ENCODE measurements around the gene CHST5. TPM values are rescaled to one million over a fixed set of nuclear protein-coding genes. Genes with fewer than 3 reads are reported as not detected.

CHST5 gene
- total and polyA plus RNA-seq, 2 of the 8 experiments (the other 6 are each of a cell fraction or from before 2014, with no cell fraction given): 0.13 to 0.23 TPM

DNA sequence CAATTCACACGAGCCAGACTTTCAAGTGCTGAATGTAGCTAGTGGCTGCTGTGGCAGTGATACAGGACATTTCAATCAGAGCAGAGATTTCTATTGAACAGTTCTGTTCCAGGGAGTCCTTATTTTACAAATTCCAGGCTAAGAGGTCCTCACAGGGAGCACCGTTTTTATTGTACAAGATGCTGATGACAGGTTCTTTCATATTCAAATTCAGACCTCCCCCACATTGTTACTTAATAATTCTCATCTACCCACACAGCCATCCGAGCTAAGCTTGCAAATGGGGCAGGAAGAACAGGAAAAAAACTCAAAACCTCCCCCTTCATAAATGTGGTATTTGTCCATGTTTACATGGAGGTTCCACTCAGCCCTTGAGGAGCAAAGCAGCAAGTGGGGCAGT, 40.0 kb upstream of the CHST5 start:
- Histone ChIP-seq H3K23ac (ENCODE audit: insufficient read length) (no peak overlapping the region), H3K9ac (replicated peaks in 1 of 4; ENCODE audit: extremely low read depth in 1 of 4, low read depth in 3 of 4, low read length in 3 of 4) (no peak overlapping the region; a peak in 1 of 7 replicates), H2BK120ac (replicated peaks; ENCODE audit: low read depth, low read length) (no peak overlapping the region), H3K27me3 (replicated peaks in 1 of 4; ENCODE audit: control insufficient read depth in 3 of 4, extremely low read depth in 1 of 4, insufficient read depth in 3 of 4, low read length in 3 of 4) (no peaks in the 10 kb centered on the region), H3K4ac (replicated peaks; ENCODE audit: insufficient read length, low read depth, low read length) (no peak overlapping the region), H2BK20ac (ENCODE audit: low read length) (no peak overlapping the region), H4K8ac (ENCODE audit: extremely low read depth, insufficient read depth, low read length) (no peak overlapping the region), H3K79me1 (ENCODE audit: low read depth, low read length) (peaks cover 4% of the 10 kb centered on the region; the same call in 1 of the 2 replicates), H2AK5ac (ENCODE audit: low read depth, low read length) (no peak overlapping the region), H4K5ac (ENCODE audit: insufficient read length, low read depth, low read length) (no peak overlapping the region), H3K14ac (ENCODE audit: insufficient read length) (no peak overlapping the region), H3K27ac (ENCODE audit: low read depth, low read length) (no peak overlapping the region), H2BK15ac (ENCODE audit: low read length) (no peak overlapping the region), H3K18ac (ENCODE audit: extremely low read depth, low read length) (no peak overlapping the region; the same call in 1 of the 2 replicates), H3K23me2 (ENCODE audit: low read depth, low read length) (no peaks in the 10 kb centered on the region), H3K36me3 (ENCODE audit: control insufficient read depth in 2 of 4, insufficient read depth in 4 of 4, low read length in 3 of 4) (peaks cover 9 to 44% (median 37%) of the 10 kb centered on the region in 4 experiments; a peak in 7 of 8 replicates), H3K9me3 (ENCODE audit: insufficient read depth in 2 of 2, low read depth in 1 of 2, low read length in 1 of 2) (no peaks in the 10 kb centered on the region), H3K56ac (replicated peaks; ENCODE audit: insufficient read length, low read depth, low read length) (no peak overlapping the region), H2BK5ac (ENCODE audit: low read depth, low read length) (0 out of 2 replicates have a peak overlapping the region, but pooled peaks have one; percentile 0), H3K4me2 (ENCODE audit: insufficient read depth in 1 of 2, low read depth in 2 of 2, low read length in 2 of 2) (0 out of 4 replicates have a peak overlapping the region, but pooled peaks of 1 of the 2 experiments have one; percentile 12), H3K4me3 (ENCODE audit: extremely low read depth in 1 of 4, insufficient read depth in 2 of 4, low read depth in 3 of 4, low read length in 4 of 4) (no peak overlapping the region), H4K20me1 (replicated peaks in 1 of 2; ENCODE audit: control insufficient read depth in 1 of 2, insufficient read depth in 2 of 2, low read length in 2 of 2) (peaks cover 0 to 7% of the 10 kb centered on the region in 2 experiments), H3K4me1 (replicated peaks in 1 of 4; ENCODE audit: control insufficient read depth in 3 of 4, insufficient read depth in 4 of 4, low read length in 3 of 4) (peaks cover 0 to 12% (median 2%) of the 10 kb centered on the region in 4 experiments; a peak in 3 of 7 replicates), H4K91ac (replicated peaks; ENCODE audit: insufficient read length, low read length) (no peak overlapping the region), H2BK12ac (ENCODE audit: low read depth, low read length) (no peak overlapping the region), H2AFZ (ENCODE audit: low read length) (no peak overlapping the region), H3K79me2 (ENCODE audit: control insufficient read depth in 1 of 2, insufficient read depth in 2 of 2, low read length in 2 of 2) (no peaks in the 10 kb centered on the region; a peak in 1 of 4 replicates)
- 81% methylated on average over 3 of the region's 3 CpGs; no CpG with 5 or more reads in 1 of the 2 experiments for WGBS, 2 experiments (ENCODE audit: extremely low coverage in 1 of 2, insufficient coverage in 1 of 2, insufficient read length in 1 of 2, insufficient replicate concordance in 2 of 2, low coverage in 1 of 2, low lambda C conversion rate in 2 of 2, missing lambda C conversion rate in 1 of 2)
- FAIRE-seq (no peak), DNase-seq (ENCODE audit: low read depth in 1 of 2, low spot score in 2 of 2) (no peak)
- CTCF ChIA-PET (ENCODE audit: partially characterized antibody): interaction anchor here (0.7 to 1.9 kb wide), 5 partner anchors 9 to 119 kb away, joined by 3 to 6 read pairs (median 3); no protein-coding TSS in a partner anchor
- POLR2A ChIA-PET (ENCODE audit: partially characterized antibody): interaction anchor here (0.9 to 1.6 kb wide), 4 partner anchors 10 to 30 kb away, joined by 3 to 13 read pairs (median 3); partner anchors contain the start of gene GABARAPL2
- TF ChIP-seq, protein P1, sequence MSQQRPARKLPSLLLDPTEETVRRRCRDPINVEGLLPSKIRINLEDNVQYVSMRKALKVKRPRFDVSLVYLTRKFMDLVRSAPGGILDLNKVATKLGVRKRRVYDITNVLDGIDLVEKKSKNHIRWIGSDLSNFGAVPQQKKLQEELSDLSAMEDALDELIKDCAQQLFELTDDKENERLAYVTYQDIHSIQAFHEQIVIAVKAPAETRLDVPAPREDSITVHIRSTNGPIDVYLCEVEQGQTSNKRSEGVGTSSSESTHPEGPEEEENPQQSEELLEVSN (IDR thresholded peaks at IDR 0.05): no peak
- TF ChIP-seq SP1 (IDR thresholded peaks at IDR 0.05; ENCODE audit: low read depth, low read length): no peak
- no peak for TF ChIP-seq FOSL1 (IDR thresholded peaks at IDR 0.05; ENCODE audit: insufficient read depth, low read depth, low read length)
- no peak for TF ChIP-seq NANOG (IDR thresholded peaks at IDR 0.05; ENCODE audit: insufficient read depth, low read depth, low read length, poor library complexity, severe bottlenecking)
- no peak for TF ChIP-seq EZH2 (IDR thresholded peaks at IDR 0.05; ENCODE audit: low read depth, low read length, severe bottlenecking)
- TF ChIP-seq CHD1 (IDR thresholded peaks at IDR 0.05; ENCODE audit: low read depth, low read length): no peak
- no peak for TF ChIP-seq RAD21 (IDR thresholded peaks at IDR 0.05 in 1 of 2, conservative IDR thresholded peaks at IDR 0.05 in 1 of 2; ENCODE audit: low read depth in 2 of 2, low read length in 2 of 2)
- no peak for TF ChIP-seq MAFK (IDR thresholded peaks at IDR 0.05; ENCODE audit: low read depth, low read length)
- TF ChIP-seq TAF1 (IDR thresholded peaks at IDR 0.05; ENCODE audit: low read depth, low read length): no peak
- no peak for TF ChIP-seq GTF2F1 (IDR thresholded peaks at IDR 0.05; ENCODE audit: borderline replicate concordance, low read depth, low read length)
- TF ChIP-seq CREB1 (IDR thresholded peaks at IDR 0.05): no peak
- no peak for TF ChIP-seq EP300 (IDR thresholded peaks at IDR 0.05; ENCODE audit: borderline replicate concordance in 1 of 2, low read depth in 2 of 2, low read length in 2 of 2)

All from H1 (cell line).